SK-N-SH (cell line): Measurements from ENCODE around the gene PTDSS2. TPM values are rescaled to one million over a fixed set of nuclear protein-coding genes. Genes with fewer than 3 reads are reported as not detected.

Experiments used
- CTCF ChIA-PET: fragments of 300-600, 350-600 bp; formaldehyde crosslinking; extraction: SDS; loops from one replicate; lab custom pipeline; 2021; lab: Yijun Ruan, JAX
- POLR2A ChIA-PET: fragments of 350-600 bp; sonication (Branson Sonifier 250); formaldehyde crosslinking; extraction: SDS; loops from one replicate; lab custom pipeline; 2020; ENCODE audit warnings: antibody characterized with exemption, inconsistent platforms; lab: Yijun Ruan, JAX
- DNase-seq: peaks from one replicate; pipeline ENCODE4 v3.0.0; 2012
- H2AFZ ChIP-seq: fragments of 200-600 bp; sonication (generic); 2 replicates; pipeline ENCODE4 v1.8.1; 2016; ENCODE audit warnings: antibody characterized with exemption, mild to moderate bottlenecking, low read depth
- H3F3A ChIP-seq: fragments of 200-600 bp; sonication (generic); replicated peaks from 2 replicates; pipeline ENCODE3; 2016; ENCODE audit warnings: antibody characterized with exemption, mild to moderate bottlenecking; ENCODE audit not compliant: insufficient read depth
- H3K27ac ChIP-seq, 2 experiments: fragments of 200-500 bp in 1 of 2; fragments of 200-600 bp in 1 of 2; sonication (Bioruptor generic) in 1 of 2; sonication (generic), shearing (Covaris generic) in 1 of 2; 2 replicates each; pipeline versions ENCODE4 v1.5.1 to v1.6.1; 2014 to 2016; ENCODE audit warnings: low read depth in 2 of 2, inconsistent platforms in 1 of 2, low read length in 1 of 2, mild to moderate bottlenecking in 1 of 2, mixed read lengths in 1 of 2
- H3K27me3 ChIP-seq: fragments of 200-600 bp; sonication (generic), shearing (Covaris generic); 2 replicates; pipeline ENCODE4 v1.6.1; 2016; ENCODE audit warnings: mixed run types; ENCODE audit not compliant: insufficient read depth
- H3K36me3 ChIP-seq, 2 experiments: fragments of 200-500 bp in 1 of 2; fragments of 200-600 bp in 1 of 2; sonication (Bioruptor generic) in 1 of 2; sonication (generic) in 1 of 2; replicated peaks in 1 of 2; 2 replicates each; pipeline versions ENCODE3 to v1.5.1; 2014 to 2016; ENCODE audit warnings: low read length in 1 of 2, mild to moderate bottlenecking in 1 of 2; ENCODE audit not compliant: insufficient read depth in 2 of 2, control insufficient read depth in 1 of 2
- H3K4me1 ChIP-seq, 2 experiments: fragments of 200-500 bp in 1 of 2; fragments of 200-600 bp in 1 of 2; sonication (Bioruptor generic) in 1 of 2; sonication (generic), shearing (Covaris generic) in 1 of 2; 2 replicates each; pipeline versions ENCODE4 v1.5.1 to v1.6.1; 2014 to 2016; ENCODE audit warnings: low read depth in 1 of 2, low read length in 1 of 2, mixed run types in 1 of 2; ENCODE audit not compliant: insufficient read depth in 2 of 2, control insufficient read depth in 1 of 2
- H3K4me2 ChIP-seq: fragments of 200-600 bp; sonication (generic), shearing (Covaris generic); 2 replicates; pipeline ENCODE4 v1.6.1; 2017; ENCODE audit warnings: mixed run types
- H3K4me3 ChIP-seq, 2 experiments: fragments of 200-500 bp in 1 of 2; fragments of 200-600 bp in 1 of 2; sonication (Bioruptor generic) in 1 of 2; sonication (generic), shearing (Covaris generic) in 1 of 2; 2 replicates each; pipeline versions ENCODE4 v1.5.1 to v1.8.1; 2014 to 2016; ENCODE audit warnings: low read depth in 2 of 2, inconsistent platforms in 1 of 2, low read length in 1 of 2, mild to moderate bottlenecking in 1 of 2, mixed read lengths in 1 of 2, moderate library complexity in 1 of 2
- H3K79me2 ChIP-seq: fragments of 200-600 bp; sonication (generic); 2 replicates; pipeline ENCODE4 v1.8.1; 2017; ENCODE audit warnings: mild to moderate bottlenecking; ENCODE audit not compliant: insufficient read depth
- H3K9ac ChIP-seq: fragments of 200-600 bp; sonication (generic); 2 replicates; pipeline ENCODE4 v1.6.1; 2017; ENCODE audit warnings: mixed run types
- H3K9me2 ChIP-seq: fragments of 200-600 bp; sonication (generic); 2 replicates; pipeline ENCODE4 v1.6.1; 2017; ENCODE audit warnings: mixed run types
- H3K9me3 ChIP-seq: fragments of 200-600 bp; sonication (generic); 2 replicates; pipeline ENCODE4 v1.6.1; 2017; ENCODE audit warnings: mixed run types, mild to moderate bottlenecking, moderate library complexity
- H4K20me1 ChIP-seq: fragments of 200-600 bp; sonication (generic); 2 replicates; pipeline ENCODE4 v1.6.1; 2017; ENCODE audit warnings: mild to moderate bottlenecking, mixed run types; ENCODE audit not compliant: insufficient read depth
- CHD2 ChIP-seq: fragments of 150-350 bp; IDR thresholded peaks from 2 replicates; pipeline ENCODE4 v1.6.1; 2018; ENCODE audit warnings: low read length; ENCODE audit not compliant: partially characterized antibody
- CTCF ChIP-seq: fragments of 200-600 bp; sonication (generic); IDR thresholded peaks from 2 replicates; pipeline ENCODE4 v1.6.1; 2017; ENCODE audit warnings: antibody characterized with exemption, mild to moderate bottlenecking, moderate library complexity
- EZH2phosphoT487 ChIP-seq: fragments of 200-600 bp; sonication (generic); IDR thresholded peaks from 2 replicates; pipeline ENCODE4 v1.6.1; 2017; ENCODE audit warnings: low read depth, mixed run types, mild to moderate bottlenecking, antibody characterized with exemption, moderate library complexity, borderline replicate concordance
- FOSL2 ChIP-seq: IDR thresholded peaks from 2 replicates; pipeline ENCODE4 v1.4.0; 2012; ENCODE audit warnings: low read depth, mild to moderate bottlenecking, moderate library complexity, borderline replicate concordance
- FOXJ3 ChIP-seq: sonication (generic); formaldehyde crosslinking; IDR thresholded peaks from 2 replicates; pipeline ENCODE4 v1.5.1; 2020; ENCODE audit warnings: mild to moderate bottlenecking, missing genetic modification reagents
- GATA2 ChIP-seq: sonication (generic); formaldehyde crosslinking; IDR thresholded peaks from 2 replicates; pipeline ENCODE4 v1.5.0; 2020; ENCODE audit warnings: mild to moderate bottlenecking, missing genetic modification reagents
- IRF3 ChIP-seq: fragments of 150-350 bp; IDR thresholded peaks from 2 replicates; pipeline ENCODE4 v1.6.1; 2016; ENCODE audit warnings: mild to moderate bottlenecking, low read depth, low read length
- MAX ChIP-seq: IDR thresholded peaks from 2 replicates; pipeline ENCODE4 v1.4.0; 2012; ENCODE audit warnings: low read depth
- MXI1 ChIP-seq: IDR thresholded peaks from 2 replicates; pipeline ENCODE4 v1.6.1; 2012; ENCODE audit warnings: mild to moderate bottlenecking, low read depth, low read length, improper control_type of control experiment
- NRF1 ChIP-seq: IDR thresholded peaks from 2 replicates; pipeline ENCODE4 v1.6.1; 2012; ENCODE audit warnings: low read depth, mild to moderate bottlenecking, low read length
- PBX3 ChIP-seq: IDR thresholded peaks from 2 replicates; pipeline ENCODE4; 2012
- POLR2AphosphoS5 ChIP-seq: IDR thresholded peaks from 2 replicates; pipeline ENCODE4 v1.6.1; 2012; ENCODE audit warnings: low read depth, low read length
- RAD21 ChIP-seq: IDR thresholded peaks from 2 replicates; pipeline ENCODE4 v1.6.1; 2012; ENCODE audit warnings: mild to moderate bottlenecking, low read length
- RXRA ChIP-seq: IDR thresholded peaks from 2 replicates; pipeline ENCODE4 v1.4.0; 2012; ENCODE audit warnings: low read depth, mild to moderate bottlenecking, borderline replicate concordance
- SMC3 ChIP-seq: IDR thresholded peaks from 2 replicates; pipeline ENCODE4 v1.6.1; 2012; ENCODE audit warnings: low read depth, low read length, improper control_type of control experiment
- TCF12 ChIP-seq: IDR thresholded peaks from 2 replicates; pipeline ENCODE4 v1.4.0; 2012
- WGBS: methylation state at CpG from one replicate; pipeline ENCODE4 v1.1.6; 2017; ENCODE audit warnings: low lambda C conversion rate; 5-methylcytosine and 5-hydroxymethylcytosine counted together
- polyA plus RNA-seq, 3 experiments: library from polyadenylated mRNA; depleted of rRNA; stranded (reverse); fragments of >200 nt; gene quantifications; 2 replicates each; pipeline ENCODE4 v1.2.3, GENCODE V29; 2012
- TF ChIP-seq, protein P1 (sequence below): fragments of 150-350 bp; IDR thresholded peaks from 2 replicates; pipeline ENCODE4 v1.6.1; 2017; ENCODE audit warnings: antibody characterized with exemption, low read length, low read depth, borderline replicate concordance

The PTDSS2 gene
- polyA plus RNA-seq, 1 of the 3 experiments (the other 2 are of a cell fraction) = 28.6 TPM

- TF ChIP-seq IRF3 = no peak
- TF ChIP-seq MAX = no peak
- TF ChIP-seq, all 33 proteins: peak for 0
Measured at GRCh38 chr11:452916-453527, 2.9 kb downstream of the PTDSS2 start (continued).

DNA sequence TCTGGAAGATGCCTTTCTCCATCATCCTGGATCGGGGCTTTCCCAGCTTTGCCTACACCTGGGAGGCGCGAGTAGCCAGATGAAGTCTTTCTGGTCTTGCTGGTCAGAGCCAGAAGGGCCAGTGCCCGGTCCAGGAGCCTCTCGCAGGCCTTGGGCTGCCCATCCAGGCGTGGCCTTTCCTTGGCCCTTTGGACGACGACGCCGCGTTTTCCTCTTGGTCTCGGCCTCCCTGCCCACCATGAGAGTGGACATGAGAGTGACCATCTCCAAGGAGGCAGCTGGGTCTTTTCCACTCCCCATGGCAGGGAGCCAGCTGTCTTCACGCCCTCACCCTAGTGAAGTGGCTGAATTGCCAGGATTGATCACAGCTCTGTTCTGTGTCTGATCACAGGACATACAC lies 3.5 kb downstream of the PTDSS2 start:
- no peaks in the 10 kb centered on the region for H3K9me2 ChIP-seq
- no peaks in the 10 kb centered on the region for H3K27me3 ChIP-seq
- peaks cover 14% of the 10 kb centered on the region for H4K20me1 ChIP-seq
- no peak overlapping the region for H3K4me3 ChIP-seq
- CTCF ChIA-PET = interaction anchor here (2.1 kb wide), 1 partner anchor 57 kb away, joined by 8 read pairs; no protein-coding TSS in a partner anchor
- peaks cover 6 to 16% of the 10 kb centered on the region in 2 experiments for H3K36me3 ChIP-seq
- H3K27ac ChIP-seq = no peak overlapping the region
- no peak overlapping the region for H3K9ac ChIP-seq
- no peak for DNase-seq
- 94% methylated on average over 13 of the region's 13 CpGs for WGBS
- POLR2A ChIA-PET = no interaction called here
- TF ChIP-seq MXI1 (no peak), RXRA (no peak), FOSL2 (no peak), EZH2phosphoT487 (no peak), RAD21 (no peak)
- TF ChIP-seq, protein P1, sequence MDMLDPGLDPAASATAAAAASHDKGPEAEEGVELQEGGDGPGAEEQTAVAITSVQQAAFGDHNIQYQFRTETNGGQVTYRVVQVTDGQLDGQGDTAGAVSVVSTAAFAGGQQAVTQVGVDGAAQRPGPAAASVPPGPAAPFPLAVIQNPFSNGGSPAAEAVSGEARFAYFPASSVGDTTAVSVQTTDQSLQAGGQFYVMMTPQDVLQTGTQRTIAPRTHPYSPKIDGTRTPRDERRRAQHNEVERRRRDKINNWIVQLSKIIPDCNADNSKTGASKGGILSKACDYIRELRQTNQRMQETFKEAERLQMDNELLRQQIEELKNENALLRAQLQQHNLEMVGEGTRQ = no peak
- no peak overlapping the region for H2AFZ ChIP-seq
- H3F3A ChIP-seq = peaks cover 5% of the 10 kb centered on the region
- H3K9me3 ChIP-seq = no peaks in the 10 kb centered on the region
- H3K4me2 ChIP-seq = no peak overlapping the region
- peaks cover 6 to 22% of the 10 kb centered on the region in 2 experiments; a peak in 2 of 4 replicates for H3K4me1 ChIP-seq
- H3K79me2 ChIP-seq = peaks cover 68% of the 10 kb centered on the region

GRCh38 chr11:454043-454442 lies 4.0 kb downstream of the PTDSS2 start:
- Histone ChIP-seq H3K79me2 (peaks cover 68% of the 10 kb centered on the region), H3K36me3 (peaks cover 6 to 16% of the 10 kb centered on the region in 2 experiments)
- TF ChIP-seq SMC3 (no peak), FOSL2 (no peak), GATA2 (CRISPR knock-in tag) (no peak), FOXJ3 (CRISPR knock-in tag) (no peak), MAX (no peak), PBX3 (no peak), CTCF (no peak), TCF12 (no peak), CHD2 (no peak), POLR2AphosphoS5 (no peak), IRF3 (no peak), MXI1 (no peak), NRF1 (no peak)

More at GRCh38 chr11:454043-454442, 4.0 kb downstream of the PTDSS2 start:
- no peak overlapping the region for H3K4me2 ChIP-seq
- 96% methylated on average over 9 of the region's 9 CpGs for WGBS
- no peaks in the 10 kb centered on the region for H3K9me2 ChIP-seq
- no peak overlapping the region for H2AFZ ChIP-seq
- H3K9ac ChIP-seq = no peak overlapping the region
- ChIA-PET CTCF (interaction anchor here (2.1 kb wide), 1 partner anchor 57 kb away, joined by 8 read pairs; no protein-coding TSS in a partner anchor), POLR2A (no interaction called here)
- H4K20me1 ChIP-seq = peaks cover 14% of the 10 kb centered on the region
- no peak for DNase-seq
- H3K9me3 ChIP-seq = no peaks in the 10 kb centered on the region
- peaks cover 6 to 18% of the 10 kb centered on the region in 2 experiments; a peak in 2 of 4 replicates for H3K4me1 ChIP-seq
- no peak overlapping the region for H3K4me3 ChIP-seq
- H3K27ac ChIP-seq = no peak overlapping the region
- H3F3A ChIP-seq = peaks cover under 1% of the 10 kb centered on the region
- no peaks in the 10 kb centered on the region for H3K27me3 ChIP-seq
